Neural crest cell (in vitro differentiated cells): ENCODE measurements around the gene GNA12. TPM values are rescaled to one million over a fixed set of nuclear protein-coding genes. Genes with fewer than 3 reads are reported as not detected.

Source experiments
- DNase-seq: peaks from one replicate; pipeline ENCODE4 v3.0.0; 2021; ENCODE audit warnings: low read depth, mixed read lengths, low spot score
- H3K27ac Mint-ChIP-seq: one replicate; pipeline ENCODE4 v1.8.0; 2021; ENCODE audit warnings: mild to moderate bottlenecking, mixed read lengths; ENCODE audit not compliant: unreplicated experiment
- H3K27me3 Mint-ChIP-seq: 2 replicates; pipeline ENCODE4 v1.8.0; 2021; ENCODE audit warnings: low read depth, mild to moderate bottlenecking, mixed read lengths
- H3K36me3 Mint-ChIP-seq: 2 replicates; pipeline ENCODE4 v1.8.0; 2021; ENCODE audit warnings: low read depth, mild to moderate bottlenecking, mixed read lengths
- H3K4me1 Mint-ChIP-seq: 2 replicates; pipeline ENCODE4 v1.8.0; 2021; ENCODE audit warnings: mixed read lengths
- H3K4me3 Mint-ChIP-seq: one replicate; pipeline ENCODE4 v1.8.0; 2021; ENCODE audit warnings: mild to moderate bottlenecking, mixed read lengths
- H3K9me3 Mint-ChIP-seq: 2 replicates; pipeline ENCODE4 v1.8.0; 2021; ENCODE audit warnings: mixed read lengths
- long read RNA-seq: library from polyadenylated mRNA; unstranded; transcript quantifications from one replicate; pipeline ENCODE4 v2.0.0, GENCODE V29; 2020
- total RNA-seq: library from RNA; stranded (reverse); gene quantifications from 2 replicates; pipeline ENCODE4 v1.2.1, GENCODE V29; 2021
- TF ChIP-seq, protein P1 (sequence below): fragments of 200-600 bp; sonication (generic); conservative IDR thresholded peaks from 2 replicates; pipeline ENCODE4 v1.5.0; 2021; ENCODE audit warnings: antibody characterized with exemption, mild to moderate bottlenecking

GNA12 gene, protein sequence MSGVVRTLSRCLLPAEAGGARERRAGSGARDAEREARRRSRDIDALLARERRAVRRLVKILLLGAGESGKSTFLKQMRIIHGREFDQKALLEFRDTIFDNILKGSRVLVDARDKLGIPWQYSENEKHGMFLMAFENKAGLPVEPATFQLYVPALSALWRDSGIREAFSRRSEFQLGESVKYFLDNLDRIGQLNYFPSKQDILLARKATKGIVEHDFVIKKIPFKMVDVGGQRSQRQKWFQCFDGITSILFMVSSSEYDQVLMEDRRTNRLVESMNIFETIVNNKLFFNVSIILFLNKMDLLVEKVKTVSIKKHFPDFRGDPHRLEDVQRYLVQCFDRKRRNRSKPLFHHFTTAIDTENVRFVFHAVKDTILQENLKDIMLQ
- 62.5 and 63.5 TPM in 2 replicates for total RNA-seq
- long read RNA-seq, partial matches to known transcripts, result 0 of 24 reads
- long read RNA-seq, other reads (novel, unspliced or antisense), result 24 of 24 reads

DNA sequence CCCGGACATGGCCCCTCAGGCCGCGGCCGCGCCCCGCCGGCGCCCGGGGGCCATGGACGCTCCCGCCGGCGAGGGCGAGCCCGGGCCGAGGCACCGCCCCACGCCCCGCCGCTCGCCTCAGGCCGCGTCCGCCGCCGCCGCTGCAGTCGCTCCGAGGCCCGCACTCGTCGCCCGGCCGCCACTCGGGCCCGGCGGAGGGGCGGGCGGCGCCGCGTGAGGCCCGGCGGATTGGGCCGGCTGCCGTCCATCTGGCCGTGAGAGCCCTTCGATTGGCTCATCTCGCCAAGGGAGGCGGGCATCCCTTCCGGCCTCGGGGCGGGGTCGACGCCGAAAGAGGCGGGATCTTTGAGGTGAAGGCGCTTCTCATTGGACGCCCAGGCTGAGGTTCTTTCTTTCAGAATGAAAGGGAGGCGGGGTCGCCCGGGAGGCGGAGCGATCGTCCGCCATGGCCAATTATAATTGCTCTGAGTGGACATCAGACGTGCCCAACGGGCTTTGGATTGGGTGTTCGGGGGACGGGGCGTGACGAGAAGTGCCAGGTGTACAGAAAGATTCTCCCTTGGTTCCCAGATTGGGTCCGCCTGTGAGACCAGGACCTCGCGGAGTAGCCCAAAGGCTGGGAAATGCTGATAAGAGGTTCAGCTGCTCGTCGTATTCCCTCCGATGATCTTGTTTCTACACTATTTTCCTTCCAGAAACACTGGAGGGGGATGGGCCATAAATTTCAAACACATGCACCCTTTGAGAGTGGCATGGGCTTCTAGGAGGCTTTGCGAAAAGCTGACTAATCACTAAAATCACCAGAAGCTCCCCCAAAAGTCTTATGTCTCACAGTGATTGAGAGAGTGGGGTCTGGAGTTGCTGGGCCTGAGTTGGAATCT lies at the start of gene GNA12:
Gene GNA12, minus strand, starts transcription at position 156 of the 881 bp plus-strand sequence. Its CDS starts 147 bp downstream, at position 9.
- Mint-ChIP-seq H3K27me3 (no peaks in the 10 kb centered on the region), H3K27ac (no peak within 1 kb of the TSS), H3K9me3 (peaks cover 5% of the 10 kb centered on the region), H3K4me1 (peaks cover 49% of the 10 kb centered on the region), H3K4me3 (peak within 1 kb of the TSS; percentile 93), H3K36me3 (peaks cover 11% of the 10 kb centered on the region)
- TF ChIP-seq, protein P1, sequence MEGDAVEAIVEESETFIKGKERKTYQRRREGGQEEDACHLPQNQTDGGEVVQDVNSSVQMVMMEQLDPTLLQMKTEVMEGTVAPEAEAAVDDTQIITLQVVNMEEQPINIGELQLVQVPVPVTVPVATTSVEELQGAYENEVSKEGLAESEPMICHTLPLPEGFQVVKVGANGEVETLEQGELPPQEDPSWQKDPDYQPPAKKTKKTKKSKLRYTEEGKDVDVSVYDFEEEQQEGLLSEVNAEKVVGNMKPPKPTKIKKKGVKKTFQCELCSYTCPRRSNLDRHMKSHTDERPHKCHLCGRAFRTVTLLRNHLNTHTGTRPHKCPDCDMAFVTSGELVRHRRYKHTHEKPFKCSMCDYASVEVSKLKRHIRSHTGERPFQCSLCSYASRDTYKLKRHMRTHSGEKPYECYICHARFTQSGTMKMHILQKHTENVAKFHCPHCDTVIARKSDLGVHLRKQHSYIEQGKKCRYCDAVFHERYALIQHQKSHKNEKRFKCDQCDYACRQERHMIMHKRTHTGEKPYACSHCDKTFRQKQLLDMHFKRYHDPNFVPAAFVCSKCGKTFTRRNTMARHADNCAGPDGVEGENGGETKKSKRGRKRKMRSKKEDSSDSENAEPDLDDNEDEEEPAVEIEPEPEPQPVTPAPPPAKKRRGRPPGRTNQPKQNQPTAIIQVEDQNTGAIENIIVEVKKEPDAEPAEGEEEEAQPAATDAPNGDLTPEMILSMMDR, result no peak
- peak; percentile 99 for DNase-seq

DNA sequence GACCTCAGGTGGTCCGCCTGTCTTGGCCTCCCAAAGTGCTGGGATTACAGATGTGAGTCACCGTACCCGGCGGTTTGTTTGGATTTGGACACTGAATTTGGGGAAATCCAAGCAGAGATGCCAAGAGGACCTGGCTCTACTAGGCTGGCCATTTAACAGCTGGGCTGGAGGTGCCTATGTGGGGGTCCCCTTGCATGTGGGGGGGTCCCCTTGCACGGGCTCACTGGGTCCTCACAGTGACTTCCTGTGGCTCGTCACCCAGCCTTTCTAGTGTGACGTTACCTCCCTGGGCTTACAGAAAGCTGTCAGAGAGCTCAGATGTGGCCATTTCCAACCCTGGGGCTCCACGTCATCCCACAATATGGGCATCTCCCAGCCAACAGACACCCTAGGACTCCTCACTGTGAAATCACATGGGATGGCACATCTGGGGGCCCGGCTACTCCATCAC lies 49.3 kb upstream of the GNA12 start:
- DNase-seq, result no peak
- no peaks in the 10 kb centered on the region for H3K4me1 Mint-ChIP-seq
- H3K27ac Mint-ChIP-seq, result no peak overlapping the region
- no peaks in the 10 kb centered on the region for H3K9me3 Mint-ChIP-seq
- H3K4me3 Mint-ChIP-seq, result no peak overlapping the region
- TF ChIP-seq, protein P1, result no peak
- no peaks in the 10 kb centered on the region for H3K36me3 Mint-ChIP-seq
- no peaks in the 10 kb centered on the region for H3K27me3 Mint-ChIP-seq

DNA sequence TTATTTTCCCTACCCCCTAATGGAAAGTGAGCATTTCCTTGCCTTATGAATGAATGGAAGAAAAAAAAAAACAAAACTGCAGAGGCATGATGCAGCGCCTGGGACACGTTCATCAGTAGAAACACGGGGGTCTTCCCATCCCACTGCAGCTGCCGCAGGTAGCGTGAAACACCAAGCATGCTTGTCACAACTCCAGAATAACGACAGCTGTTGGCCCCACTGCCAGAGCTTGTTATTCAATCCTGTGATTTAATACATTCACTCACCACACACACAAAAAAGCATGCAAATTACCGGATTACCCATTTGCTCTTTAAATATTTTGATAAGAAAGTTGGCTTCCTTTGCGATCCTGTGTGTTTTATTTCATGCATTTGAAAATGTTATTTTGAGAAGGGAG lies 48.4 kb upstream of the GNA12 start:
- no peak for DNase-seq
- H3K4me1 Mint-ChIP-seq, result no peaks in the 10 kb centered on the region
- H3K4me3 Mint-ChIP-seq, result no peak overlapping the region
- H3K9me3 Mint-ChIP-seq, result no peaks in the 10 kb centered on the region
- peak overlapping the region; percentile 19 for H3K27ac Mint-ChIP-seq
- no peaks in the 10 kb centered on the region for H3K36me3 Mint-ChIP-seq
- TF ChIP-seq, protein P1, result no peak
- no peaks in the 10 kb centered on the region for H3K27me3 Mint-ChIP-seq

DNA sequence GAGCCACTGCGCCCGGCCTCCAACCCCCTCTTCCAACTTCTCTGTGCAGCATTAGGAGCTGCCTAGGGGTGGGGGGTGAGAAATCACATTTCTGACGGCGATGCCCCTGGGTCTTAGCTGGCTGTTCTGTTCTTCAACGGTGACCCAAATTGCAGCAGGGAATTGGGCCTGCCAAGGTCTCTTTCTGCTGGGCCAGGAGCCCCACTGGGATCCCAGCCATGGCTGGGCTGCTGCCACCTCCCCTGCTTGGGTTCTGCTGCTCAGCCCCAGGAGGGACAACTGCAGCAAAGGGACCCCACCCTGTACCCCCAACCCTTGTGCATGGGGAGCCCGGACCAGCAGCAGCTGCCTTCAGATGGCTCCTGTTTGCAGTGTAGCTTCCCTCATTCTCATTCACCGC lies 43.7 kb upstream of the GNA12 start:
- DNase-seq, result no peak
- TF ChIP-seq, protein P1, result no peak
- Mint-ChIP-seq H3K4me3 (no peak overlapping the region), H3K9me3 (no peaks in the 10 kb centered on the region), H3K4me1 (peaks cover 13% of the 10 kb centered on the region), H3K36me3 (no peaks in the 10 kb centered on the region), H3K27me3 (no peaks in the 10 kb centered on the region), H3K27ac (no peak overlapping the region)

DNA sequence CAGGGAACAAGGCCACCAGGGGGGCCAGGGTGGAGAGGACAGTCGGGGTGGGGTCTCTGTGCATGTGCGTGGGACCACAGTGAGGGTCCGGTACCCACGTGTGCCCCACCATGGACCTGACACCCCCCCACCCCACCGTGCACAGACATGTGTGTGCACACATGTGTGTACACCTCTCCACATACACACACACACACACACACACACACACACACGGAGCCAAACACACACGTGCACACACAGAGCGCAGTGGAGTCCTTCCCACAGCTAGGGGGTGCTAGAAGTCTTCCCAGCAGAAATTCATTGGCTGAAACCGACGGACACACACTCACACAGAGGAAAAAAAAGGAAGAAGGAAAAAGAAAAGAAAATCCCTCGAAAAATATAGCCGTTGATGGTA lies 42.8 kb upstream of the GNA12 start:
- Mint-ChIP-seq H3K27me3 (no peaks in the 10 kb centered on the region), H3K4me3 (no peak overlapping the region), H3K36me3 (no peaks in the 10 kb centered on the region), H3K4me1 (peaks cover 13% of the 10 kb centered on the region), H3K27ac (no peak overlapping the region), H3K9me3 (no peaks in the 10 kb centered on the region)
- TF ChIP-seq, protein P1, result peak; percentile 76
- peak; percentile 57 for DNase-seq
